ENCODE results near the gene PMPCA.

GRCh38 chr9:136429683-136430491 is 19.4 kb downstream of the PMPCA start:
- TF ChIP-seq GATA2 (IDR thresholded peaks at IDR 0.05; ENCODE audit: insufficient read depth, insufficient read length, low read depth, low read length) = no peak
- TF ChIP-seq CTCF (IDR thresholded peaks at IDR 0.05; ENCODE audit: extremely low read depth in 1 of 2, insufficient read depth in 1 of 2, low read depth in 1 of 2, low read length in 2 of 2) = no peak
- TF ChIP-seq MYC (IDR thresholded peaks at IDR 0.05; ENCODE audit: low read depth, low read length) = no peak
- no peak for TF ChIP-seq POLR2AphosphoS5 (IDR thresholded peaks at IDR 0.05; ENCODE audit: insufficient read depth, low read depth, low read length)
- no peak for TF ChIP-seq JUN (IDR thresholded peaks at IDR 0.05; ENCODE audit: borderline replicate concordance, insufficient read depth, insufficient read length, low read depth)

Measured in endothelial cell of umbilical vein (primary cell).